Stromal cell of bone marrow (primary cell): ENCODE data around the gene MTARC2.
"Not testable (repeated sequence)": the region's sequence is repeated elsewhere in the genome, so short reads cannot be mapped to it uniquely, and the experiment has no call there.

Source experiments
- DNase-seq: peaks from one replicate; pipeline ENCODE4 v3.0.0-alpha.2; 2012; ENCODE audit warnings: low read depth

MTARC2 gene

GRCh38 chr1:220732621-220733020, 15.5 kb upstream of the MTARC2 start:
- DNase-seq = no peak

GRCh38 chr1:220733086-220733601, 15.0 kb upstream of the MTARC2 start:
- peak; percentile 86 for DNase-seq

- DNase-seq = peak; percentile 18
These were observed 13.4 kb upstream of the MTARC2 start for GRCh38 chr1:220734571-220735326.

- DNase-seq = not testable (repeated sequence)
These were observed 11.8 kb upstream of the MTARC2 start for GRCh38 chr1:220736283-220736682.

GRCh38 chr1:220741349-220741748, 6.8 kb upstream of the MTARC2 start:
- DNase-seq = no peak

- DNase-seq = no peak
These were observed 6.3 kb upstream of the MTARC2 start for GRCh38 chr1:220741825-220742224.

- no peak for DNase-seq
These were observed 5.6 kb upstream of the MTARC2 start for GRCh38 chr1:220742520-220742919.

- DNase-seq = no peak
These were observed 1.3 kb upstream of the MTARC2 start for GRCh38 chr1:220746851-220747250.

- no peak for DNase-seq
These were observed 559 bp upstream of the MTARC2 start for GRCh38 chr1:220747437-220748088.

GRCh38 chr1:220748936-220749335, 814 bp downstream of the MTARC2 start:
- DNase-seq = no peak

- DNase-seq = no peak
These were observed 2.0 kb downstream of the MTARC2 start for GRCh38 chr1:220750131-220750515.

- no peak for DNase-seq
These were observed 3.0 kb downstream of the MTARC2 start for GRCh38 chr1:220751111-220751510.

GRCh38 chr1:220754212-220754917, 6.2 kb downstream of the MTARC2 start:
- no peak for DNase-seq

- no peak for DNase-seq
These were observed 6.8 kb downstream of the MTARC2 start for GRCh38 chr1:220754918-220755295.

GRCh38 chr1:220755309-220755708, 7.2 kb downstream of the MTARC2 start:
- DNase-seq = no peak

- DNase-seq = no peak
These were observed 9.3 kb downstream of the MTARC2 start for GRCh38 chr1:220757441-220757840.

GRCh38 chr1:220759147-220759546, 11.0 kb downstream of the MTARC2 start:
- no peak for DNase-seq

GRCh38 chr1:220761688-220762427, 13.7 kb downstream of the MTARC2 start:
- DNase-seq = no peak

GRCh38 chr1:220764757-220765156, 16.6 kb downstream of the MTARC2 start:
- no peak for DNase-seq

- no peak for DNase-seq
These were observed 19.4 kb downstream of the MTARC2 start for GRCh38 chr1:220767312-220768125.

- no peak for DNase-seq
These were observed 20.0 kb downstream of the MTARC2 start for GRCh38 chr1:220768126-220768601.
